Activated CD8-positive, alpha-beta T cell treated with anti-CD3 and anti-CD28 coated beads for 36 hours (primary cell): ENCODE data around the gene RUNX1. TPM values are rescaled to one million over a fixed set of nuclear protein-coding genes. Genes with fewer than 3 reads are reported as not detected.
A peak's percentile ranks its signal among the peaks of the same experiment; 100 is the strongest.

Source experiments
- ATAC-seq: fragments of 200-7000 bp; cut with Tn5 transposase; one replicate; pipeline ENCODE4 v1.10.0; 2021; ENCODE audit warnings: mild to moderate bottlenecking, moderate library complexity
- CTCF ChIA-PET: fragments of 350-600 bp; sonication (Branson Sonifier 250); formaldehyde crosslinking; loops from one replicate; lab custom pipeline; 2021; ENCODE audit warnings: antibody characterized with exemption; lab: Charles Lee
- POLR2A ChIA-PET: fragments of 350-600 bp; sonication (Branson Sonifier 250); formaldehyde crosslinking; loops from one replicate; lab custom pipeline; 2021; ENCODE audit warnings: antibody characterized with exemption; lab: Charles Lee
- DNase-seq: peaks from one replicate; pipeline ENCODE4 v3.0.0-alpha.2; 2020
- H3K27ac Mint-ChIP-seq: one replicate; pipeline ENCODE4 v1.8.0; 2021; ENCODE audit warnings: mild to moderate bottlenecking, mixed read lengths
- H3K27me3 Mint-ChIP-seq: one replicate; pipeline ENCODE4 v1.8.0; 2021; ENCODE audit warnings: mixed read lengths
- H3K36me3 Mint-ChIP-seq: one replicate; pipeline ENCODE4 v1.8.0; 2021; ENCODE audit warnings: low read depth, mixed read lengths
- H3K4me1 Mint-ChIP-seq: one replicate; pipeline ENCODE4 v1.8.0; 2021; ENCODE audit warnings: low read depth, mixed read lengths
- H3K4me3 Mint-ChIP-seq: one replicate; pipeline ENCODE4 v1.8.0; 2021; ENCODE audit warnings: mild to moderate bottlenecking, moderate library complexity, mixed read lengths
- H3K9me3 Mint-ChIP-seq: one replicate; pipeline ENCODE4 v1.8.0; 2021; ENCODE audit warnings: mixed read lengths
- CTCF ChIP-seq: fragments of 200-600 bp; IDR thresholded peaks from one replicate; pipeline ENCODE4 v1.8.0; 2022; ENCODE audit warnings: antibody characterized with exemption, mild to moderate bottlenecking
- intact Hi-C: fragments of 100-400 bp; cut with micrococcal nuclease; formaldehyde crosslinking; loops from one replicate; pipeline ENCODE4 v1.10.0; 2022
- total RNA-seq, 2 experiments: library from RNA; stranded (reverse); gene quantifications; one replicate each; pipeline ENCODE4 v1.2.3, GENCODE V29; 2021

Gene RUNX1
- total RNA-seq, 2 experiments from 2014 or later, result 18.7 to 19.0 TPM

DNA sequence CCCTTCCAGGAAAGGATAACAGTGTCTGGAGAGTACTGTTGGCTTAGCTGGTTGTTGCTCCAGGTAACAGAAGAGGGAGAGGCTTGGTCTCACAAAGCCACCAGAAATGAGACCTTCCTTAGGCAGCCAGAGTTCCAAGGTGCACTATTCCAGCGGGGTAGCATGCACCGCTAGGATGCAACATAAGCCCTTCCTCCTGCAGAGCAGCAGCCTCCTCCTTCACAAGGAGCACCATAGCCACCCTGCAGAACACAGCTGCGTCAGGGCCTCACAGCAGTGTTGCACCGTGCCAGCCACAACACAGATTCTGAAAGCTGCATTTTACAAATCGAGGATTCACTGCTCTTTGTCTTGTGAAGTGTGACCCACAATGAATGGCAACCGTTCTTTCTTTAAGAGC lies 238.3 kb downstream of the RUNX1 start:
- no peak for TF ChIP-seq CTCF
- ChIA-PET CTCF (no interaction called here), POLR2A (interaction anchor here (1.2 to 1.8 kb wide), 4 partner anchors 23 to 77 kb away, joined by 3 to 6 read pairs (median 4); no protein-coding TSS in a partner anchor)
- Mint-ChIP-seq H3K36me3 (peaks cover 36% of the 10 kb centered on the region), H3K27ac (no peak overlapping the region), H3K27me3 (no peaks in the 10 kb centered on the region), H3K4me3 (no peak overlapping the region), H3K4me1 (peaks cover 80% of the 10 kb centered on the region), H3K9me3 (no peaks in the 10 kb centered on the region)
- no peak for ATAC-seq
- intact Hi-C loops, result no loop called here
- DNase-seq, result peak; percentile 19

DNA sequence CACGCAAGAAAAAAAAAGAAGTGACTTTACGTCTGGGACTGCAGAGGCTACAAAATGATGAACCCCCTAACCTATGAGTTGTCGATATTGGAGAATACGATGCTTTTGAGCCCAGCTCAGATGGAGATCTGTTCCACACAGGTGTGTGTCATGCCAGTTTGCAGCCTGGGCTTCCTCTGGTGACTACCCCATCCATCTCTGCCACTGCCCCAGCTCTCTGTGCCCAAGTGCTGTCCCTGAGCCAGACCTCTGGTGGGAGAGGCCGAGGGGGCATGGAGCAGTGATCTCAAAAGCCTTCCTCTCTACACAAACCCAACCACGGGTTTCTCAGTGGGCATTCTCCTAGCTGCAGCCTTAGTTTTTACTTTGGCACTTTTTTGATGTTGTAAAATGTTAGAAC lies 239.3 kb downstream of the RUNX1 start:
- H3K27ac Mint-ChIP-seq, result no peak overlapping the region
- no peaks in the 10 kb centered on the region for H3K9me3 Mint-ChIP-seq
- DNase-seq (no peak), ATAC-seq (no peak)
- intact Hi-C loops, result loop anchor here (5.0 to 10.0 kb wide), 3 partner anchors 32 to 235 kb away; partner anchors contain the start of gene RUNX1
- TF ChIP-seq CTCF, result no peak
- CTCF ChIA-PET, result no interaction called here
- POLR2A ChIA-PET, result interaction anchor here (0.6 to 0.8 kb wide), 3 partner anchors 17 to 471 kb away, joined by 3 read pairs; no protein-coding TSS in a partner anchor
- H3K27me3 Mint-ChIP-seq, result no peaks in the 10 kb centered on the region
- peaks cover 83% of the 10 kb centered on the region for H3K4me1 Mint-ChIP-seq
- H3K4me3 Mint-ChIP-seq, result no peak overlapping the region
- peaks cover 39% of the 10 kb centered on the region for H3K36me3 Mint-ChIP-seq

DNA sequence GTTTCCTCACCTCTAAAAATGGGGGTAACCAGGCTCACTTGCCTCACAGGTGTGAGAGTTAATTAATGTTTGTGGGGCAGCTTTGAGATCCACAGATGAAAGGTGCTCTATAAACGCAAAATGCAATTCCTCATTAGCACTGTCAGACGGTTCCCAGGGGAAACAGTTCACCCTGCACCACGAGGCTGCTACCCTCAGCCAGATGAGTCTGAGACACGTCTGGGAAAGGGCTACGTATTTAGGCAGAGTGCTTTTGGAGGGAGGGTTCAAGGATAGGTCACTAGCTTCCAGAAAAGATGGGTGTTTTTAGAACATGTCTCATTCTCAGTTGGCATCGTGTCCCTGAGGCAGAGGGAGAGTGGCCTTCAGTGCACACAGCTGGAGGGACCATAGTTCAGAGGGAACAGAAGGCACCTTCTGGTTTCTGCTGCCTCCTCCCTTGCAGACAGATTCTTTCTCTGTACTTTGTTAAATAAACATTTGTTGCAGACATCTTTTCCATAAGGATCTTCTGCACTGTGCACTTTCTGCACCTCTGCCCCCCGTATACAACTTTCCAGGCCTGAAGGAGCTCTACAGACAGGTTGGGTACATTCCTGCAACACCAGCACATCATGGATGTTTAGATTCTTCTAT lies 240.4 kb downstream of the RUNX1 start:
- peaks cover 39% of the 10 kb centered on the region for H3K36me3 Mint-ChIP-seq
- H3K27ac Mint-ChIP-seq, result peak overlapping the region; percentile 88
- ATAC-seq (no peak), DNase-seq (no peak)
- peak overlapping the region; percentile 22 for H3K4me3 Mint-ChIP-seq
- intact Hi-C loops, result loop anchor here (5.0 to 10.0 kb wide), 3 partner anchors 34 to 236 kb away; partner anchors contain the start of gene RUNX1
- ChIA-PET POLR2A (interaction anchor here (0.6 to 2.0 kb wide), 3 partner anchors 79 to 818 kb away, joined by 3 to 9 read pairs (median 3); no protein-coding TSS in a partner anchor), CTCF (interaction anchor here (1.7 to 1.9 kb wide), 2 partner anchors 81 to 116 kb away, joined by 5 to 6 read pairs; no protein-coding TSS in a partner anchor)
- no peak for TF ChIP-seq CTCF
- H3K27me3 Mint-ChIP-seq, result no peaks in the 10 kb centered on the region
- H3K4me1 Mint-ChIP-seq, result peaks cover 83% of the 10 kb centered on the region
- H3K9me3 Mint-ChIP-seq, result no peaks in the 10 kb centered on the region

GRCh38 chr21:34807881-34808568 lies 241.1 kb downstream of the RUNX1 start:
- Mint-ChIP-seq H3K4me1 (peaks cover 78% of the 10 kb centered on the region), H3K36me3 (peaks cover 35% of the 10 kb centered on the region), H3K27ac (peak overlapping the region; percentile 88), H3K27me3 (no peaks in the 10 kb centered on the region), H3K4me3 (peak overlapping the region; percentile 36), H3K9me3 (no peaks in the 10 kb centered on the region)
- DNase-seq (peak; percentile 87), ATAC-seq (peak; percentile 50)
- CTCF ChIA-PET, result interaction anchor here (1.2 to 1.9 kb wide), 4 partner anchors 13 to 115 kb away, joined by 4 to 6 read pairs (median 5); no protein-coding TSS in a partner anchor
- TF ChIP-seq CTCF, result no peak
- intact Hi-C loops, result loop anchor here (5.0 to 10.0 kb wide), 3 partner anchors 34 to 237 kb away; partner anchors contain the start of gene RUNX1
- POLR2A ChIA-PET, result interaction anchor here (0.6 to 2.0 kb wide), 4 partner anchors 76 to 668 kb away, joined by 3 to 9 read pairs (median 4); no protein-coding TSS in a partner anchor
